Activated naive CD8-positive, alpha-beta T cell (primary cell): Measurements from ENCODE around the gene SPATA20.

Source experiments
- H3K27ac Mint-ChIP-seq: one replicate; pipeline ENCODE4 v1.8.0; 2021; ENCODE audit warnings: mixed read lengths
- H3K27me3 Mint-ChIP-seq: one replicate; pipeline ENCODE4 v1.8.0; 2021; ENCODE audit warnings: mixed read lengths
- H3K36me3 Mint-ChIP-seq: one replicate; pipeline ENCODE4 v1.8.0; 2021; ENCODE audit warnings: mixed read lengths
- H3K4me1 Mint-ChIP-seq: one replicate; pipeline ENCODE4 v1.8.0; 2021; ENCODE audit warnings: low read depth, mixed read lengths
- H3K4me3 Mint-ChIP-seq: one replicate; pipeline ENCODE4 v1.8.0; 2021; ENCODE audit warnings: mild to moderate bottlenecking, mixed read lengths
- H3K9me3 Mint-ChIP-seq: one replicate; pipeline ENCODE4 v1.8.0; 2021; ENCODE audit warnings: low read depth, mixed read lengths

SPATA20 gene

GRCh38 chr17:50532452-50533024, 14.4 kb upstream of the SPATA20 start, which contains the start of gene EPN3:
EPN3 (plus strand) TSS chr17:50532735; CDS start chr17:50536557, 3,822 bp downstream.
- H3K27ac Mint-ChIP-seq, result no peak within 1 kb of the TSS
- H3K27me3 Mint-ChIP-seq, result peaks cover 34% of the 10 kb centered on the region
- H3K4me3 Mint-ChIP-seq, result peak within 1 kb of the TSS; percentile 61
- no peaks in the 10 kb centered on the region for H3K9me3 Mint-ChIP-seq
- H3K4me1 Mint-ChIP-seq, result peaks cover 23% of the 10 kb centered on the region
- H3K36me3 Mint-ChIP-seq, result peaks cover 2% of the 10 kb centered on the region

GRCh38 chr17:50533185-50533584, 13.8 kb upstream of the SPATA20 start:
- Mint-ChIP-seq H3K27ac (no peak overlapping the region), H3K27me3 (peaks cover 34% of the 10 kb centered on the region), H3K9me3 (no peaks in the 10 kb centered on the region), H3K4me3 (peak overlapping the region; percentile 61), H3K4me1 (peaks cover 23% of the 10 kb centered on the region), H3K36me3 (peaks cover 2% of the 10 kb centered on the region)

- H3K4me3 Mint-ChIP-seq, result peak overlapping the region; percentile 61
Observed at GRCh38 chr17:50533720-50534148, 13.2 kb upstream of the SPATA20 start.

GRCh38 chr17:50534222-50534978, 12.6 kb upstream of the SPATA20 start:
- Mint-ChIP-seq H3K4me1 (peaks cover 23% of the 10 kb centered on the region), H3K27me3 (peaks cover 28% of the 10 kb centered on the region), H3K27ac (no peak overlapping the region), H3K9me3 (no peaks in the 10 kb centered on the region), H3K36me3 (peaks cover 2% of the 10 kb centered on the region), H3K4me3 (peak overlapping the region; percentile 61)

More at GRCh38 chr17:50533720-50534148, 13.2 kb upstream of the SPATA20 start:
- peaks cover 2% of the 10 kb centered on the region for H3K36me3 Mint-ChIP-seq
- H3K27me3 Mint-ChIP-seq, result peaks cover 32% of the 10 kb centered on the region
- H3K9me3 Mint-ChIP-seq, result no peaks in the 10 kb centered on the region
- H3K4me1 Mint-ChIP-seq, result peaks cover 23% of the 10 kb centered on the region
- H3K27ac Mint-ChIP-seq, result no peak overlapping the region

- peaks cover 2% of the 10 kb centered on the region for H3K36me3 Mint-ChIP-seq
- H3K4me3 Mint-ChIP-seq, result no peak overlapping the region
- H3K27ac Mint-ChIP-seq, result no peak overlapping the region
- peaks cover 23% of the 10 kb centered on the region for H3K4me1 Mint-ChIP-seq
- no peaks in the 10 kb centered on the region for H3K9me3 Mint-ChIP-seq
- H3K27me3 Mint-ChIP-seq, result peaks cover 23% of the 10 kb centered on the region
Observed at GRCh38 chr17:50534979-50535326, 12.0 kb upstream of the SPATA20 start.

- H3K4me3 Mint-ChIP-seq, result no peak overlapping the region
- H3K9me3 Mint-ChIP-seq, result no peaks in the 10 kb centered on the region
- H3K27me3 Mint-ChIP-seq, result peaks cover 22% of the 10 kb centered on the region
- peaks cover 2% of the 10 kb centered on the region for H3K36me3 Mint-ChIP-seq
- no peak overlapping the region for H3K27ac Mint-ChIP-seq
- peaks cover 23% of the 10 kb centered on the region for H3K4me1 Mint-ChIP-seq
Observed at GRCh38 chr17:50535407-50535806, 11.6 kb upstream of the SPATA20 start.

GRCh38 chr17:50536683-50537646, 10.0 kb upstream of the SPATA20 start:
- Mint-ChIP-seq H3K27ac (no peak overlapping the region), H3K36me3 (no peaks in the 10 kb centered on the region), H3K4me1 (peaks cover 22% of the 10 kb centered on the region), H3K9me3 (no peaks in the 10 kb centered on the region), H3K4me3 (no peak overlapping the region), H3K27me3 (peaks cover 12% of the 10 kb centered on the region)

GRCh38 chr17:50537721-50538548, 9.0 kb upstream of the SPATA20 start:
- Mint-ChIP-seq H3K9me3 (no peaks in the 10 kb centered on the region), H3K4me3 (no peak overlapping the region), H3K4me1 (peaks cover 21% of the 10 kb centered on the region), H3K27ac (no peak overlapping the region), H3K36me3 (no peaks in the 10 kb centered on the region), H3K27me3 (peaks cover 10% of the 10 kb centered on the region)

GRCh38 chr17:50538549-50539410, 8.2 kb upstream of the SPATA20 start:
- H3K36me3 Mint-ChIP-seq, result no peaks in the 10 kb centered on the region
- H3K27ac Mint-ChIP-seq, result no peak overlapping the region

GRCh38 chr17:50539762-50540559, 7.0 kb upstream of the SPATA20 start:
- Mint-ChIP-seq H3K27ac (no peak overlapping the region), H3K4me3 (no peak overlapping the region)

More at GRCh38 chr17:50538549-50539410, 8.2 kb upstream of the SPATA20 start:
- Mint-ChIP-seq H3K9me3 (no peaks in the 10 kb centered on the region), H3K4me1 (peaks cover 15% of the 10 kb centered on the region), H3K27me3 (peaks cover 5% of the 10 kb centered on the region), H3K4me3 (no peak overlapping the region)

GRCh38 chr17:50540560-50541401, 6.2 kb upstream of the SPATA20 start:
- Mint-ChIP-seq H3K9me3 (no peaks in the 10 kb centered on the region), H3K27me3 (peaks cover 3% of the 10 kb centered on the region), H3K27ac (no peak overlapping the region), H3K36me3 (no peaks in the 10 kb centered on the region), H3K4me1 (peaks cover 10% of the 10 kb centered on the region), H3K4me3 (peak overlapping the region; percentile 10)

More at GRCh38 chr17:50539762-50540559, 7.0 kb upstream of the SPATA20 start:
- Mint-ChIP-seq H3K4me1 (peaks cover 10% of the 10 kb centered on the region), H3K36me3 (no peaks in the 10 kb centered on the region), H3K9me3 (no peaks in the 10 kb centered on the region), H3K27me3 (peaks cover 6% of the 10 kb centered on the region)

GRCh38 chr17:50541402-50541715, 5.6 kb upstream of the SPATA20 start:
- peak overlapping the region; percentile 79 for H3K4me3 Mint-ChIP-seq

More at GRCh38 chr17:50541402-50541715, 5.6 kb upstream of the SPATA20 start:
- H3K27ac Mint-ChIP-seq, result no peak overlapping the region
- H3K4me1 Mint-ChIP-seq, result peaks cover 13% of the 10 kb centered on the region
- H3K9me3 Mint-ChIP-seq, result no peaks in the 10 kb centered on the region
- H3K27me3 Mint-ChIP-seq, result peaks cover 3% of the 10 kb centered on the region
- H3K36me3 Mint-ChIP-seq, result no peaks in the 10 kb centered on the region
